RWPE2 (cell line): ENCODE data around the gene ZNF280D.

Experiments
- ATAC-seq: fragments of 200-7000 bp; cut with Tn5 transposase; 3 replicates; pipeline ENCODE4 v1.9.1; 2021; ENCODE audit warnings: low read depth
- DNase-seq: peaks from one replicate; pipeline ENCODE4 v3.0.0-alpha.2; 2020; ENCODE audit warnings: low spot score
- H3K27ac ChIP-seq: fragments of 450-650 bp; 2 replicates; pipeline ENCODE4 v1.5.1; 2017; ENCODE audit warnings: mild to moderate bottlenecking; ENCODE audit not compliant: poor library complexity, severe bottlenecking
- H3K27me3 ChIP-seq: fragments of 250-450 bp; sonication (Bioruptor Pico); 2 replicates; pipeline ENCODE4 v1.5.1; 2021; ENCODE audit warnings: mild to moderate bottlenecking, moderate library complexity; ENCODE audit not compliant: insufficient read depth, poor library complexity, severe bottlenecking
- H3K36me3 ChIP-seq: fragments of 250-450 bp; sonication (Bioruptor Pico); 2 replicates; pipeline ENCODE4 v1.5.1; 2020; ENCODE audit warnings: low read depth, mild to moderate bottlenecking, moderate library complexity
- H3K4me1 ChIP-seq: fragments of 250-450 bp; sonication (Bioruptor Pico); 2 replicates; pipeline ENCODE4 v1.5.1; 2021; ENCODE audit warnings: mild to moderate bottlenecking, moderate library complexity; ENCODE audit not compliant: insufficient read depth, poor library complexity, severe bottlenecking
- H3K4me3 ChIP-seq: fragments of 250-450 bp; sonication (Bioruptor Pico); 2 replicates; pipeline ENCODE4 v1.5.1; 2021; ENCODE audit warnings: mild to moderate bottlenecking, moderate library complexity; ENCODE audit not compliant: severe bottlenecking
- H3K9me3 ChIP-seq: fragments of 250-450 bp; sonication (Bioruptor Pico); 2 replicates; pipeline ENCODE4 v1.5.1; 2021; ENCODE audit warnings: mild to moderate bottlenecking, moderate library complexity; ENCODE audit not compliant: severe bottlenecking
- CTCF ChIP-seq: fragments of 450-650 bp; IDR thresholded peaks from one replicate; pipeline ENCODE4 v1.5.1; 2017; ENCODE audit warnings: mild to moderate bottlenecking, moderate library complexity; ENCODE audit not compliant: poor library complexity, severe bottlenecking

Gene ZNF280D

GRCh38 chr15:56763141-56763895 lies 30.0 kb upstream of the ZNF280D start:
- TF ChIP-seq CTCF: no peak
- Histone ChIP-seq H3K4me3 (no peak overlapping the region), H3K27ac (no peak overlapping the region), H3K27me3 (no peaks in the 10 kb centered on the region), H3K4me1 (peaks cover 25% of the 10 kb centered on the region), H3K36me3 (no peaks in the 10 kb centered on the region), H3K9me3 (no peaks in the 10 kb centered on the region)
- no peak for DNase-seq
- no peak for ATAC-seq

DNA sequence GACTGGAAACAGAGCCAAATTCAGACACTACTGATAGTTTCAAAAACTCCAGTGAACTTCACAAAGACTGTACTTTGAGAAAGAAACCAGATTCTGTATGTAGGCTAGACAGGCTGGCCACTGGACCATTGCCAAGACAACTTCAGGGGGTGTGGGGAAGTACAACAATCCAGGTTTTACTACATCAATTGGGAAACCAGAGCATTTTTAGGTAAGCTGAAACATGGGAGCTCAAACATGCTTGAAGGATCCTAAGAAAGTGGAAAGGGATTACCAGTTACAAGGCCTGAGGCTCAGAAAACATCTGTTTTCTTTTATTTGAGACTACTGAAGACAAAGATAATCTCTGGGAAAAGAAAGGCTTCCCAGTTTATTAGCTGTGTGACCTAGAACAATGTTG lies 26.9 kb upstream of the ZNF280D start:
- DNase-seq (no peak), ATAC-seq (peak; percentile 38; the same call in 2 of the 3 replicates)
- Histone ChIP-seq H3K27ac (peak overlapping the region; percentile 44), H3K36me3 (no peaks in the 10 kb centered on the region), H3K27me3 (no peaks in the 10 kb centered on the region), H3K4me3 (no peak overlapping the region), H3K9me3 (no peaks in the 10 kb centered on the region), H3K4me1 (peaks cover 25% of the 10 kb centered on the region)
- TF ChIP-seq CTCF: no peak

DNA sequence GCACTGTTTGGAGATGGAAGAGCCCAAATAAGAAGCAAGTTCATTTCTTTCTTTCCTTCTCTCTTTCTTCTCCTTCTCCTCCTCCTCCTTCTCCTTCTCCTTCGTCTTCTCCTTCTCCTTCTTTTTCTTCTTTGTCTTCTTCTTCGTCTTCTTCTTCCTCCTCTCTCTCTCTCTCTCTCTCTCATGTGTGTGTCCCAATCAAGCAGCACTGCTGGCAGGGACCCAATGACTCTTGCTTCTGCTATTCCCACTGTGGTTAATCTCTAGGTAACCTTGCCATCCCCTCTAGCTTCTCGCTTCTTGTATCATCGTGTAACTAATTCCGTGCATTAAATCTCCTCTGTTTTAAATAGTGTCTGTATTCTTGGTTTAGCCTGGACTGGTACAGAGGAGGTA lies 26.1 kb upstream of the ZNF280D start:
- no peak for TF ChIP-seq CTCF
- DNase-seq (peak; percentile 77), ATAC-seq (peak; percentile 61)
- H3K27me3 ChIP-seq: no peaks in the 10 kb centered on the region
- peak overlapping the region; percentile 44 for H3K27ac ChIP-seq
- peaks cover 25% of the 10 kb centered on the region for H3K4me1 ChIP-seq
- no peaks in the 10 kb centered on the region for H3K9me3 ChIP-seq
- H3K4me3 ChIP-seq: no peak overlapping the region
- no peaks in the 10 kb centered on the region for H3K36me3 ChIP-seq

DNA sequence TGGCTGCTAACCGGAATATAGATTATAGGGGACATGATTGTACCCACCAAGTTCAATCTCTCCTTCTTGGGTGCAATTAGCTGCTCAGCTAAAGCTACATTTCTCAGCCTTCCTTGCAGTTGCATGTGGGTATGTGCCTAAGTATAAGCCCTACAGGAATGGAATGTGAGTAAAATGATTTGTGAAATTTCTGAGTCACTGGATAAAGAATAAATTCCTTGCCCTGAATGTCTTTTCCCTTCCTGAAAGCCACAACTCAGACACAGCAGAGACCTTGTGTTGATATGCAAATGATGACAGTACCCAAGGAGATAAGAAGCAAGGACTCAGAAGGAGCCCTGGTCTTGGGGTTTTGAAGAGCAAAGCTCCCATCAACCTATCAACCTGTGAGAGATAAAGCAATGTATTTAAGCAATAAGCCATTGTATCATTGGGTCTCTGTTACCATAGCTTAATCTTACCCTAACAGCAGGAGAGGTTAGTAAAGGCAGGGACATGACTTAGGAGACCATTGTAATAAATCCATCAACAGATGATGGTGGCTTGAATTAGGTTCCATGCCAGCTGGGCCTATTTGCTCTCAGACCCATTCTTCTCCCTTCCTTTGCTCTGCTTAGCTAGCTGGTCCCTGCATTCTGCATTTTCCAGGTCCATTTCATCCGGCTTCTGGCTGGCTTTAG lies 25.6 kb upstream of the ZNF280D start:
- ATAC-seq (peak; percentile 84), DNase-seq (no peak)
- peaks cover 24% of the 10 kb centered on the region for H3K4me1 ChIP-seq
- no peaks in the 10 kb centered on the region for H3K27me3 ChIP-seq
- no peaks in the 10 kb centered on the region for H3K9me3 ChIP-seq
- H3K4me3 ChIP-seq: no peak overlapping the region
- peak overlapping the region; percentile 44 for H3K27ac ChIP-seq
- H3K36me3 ChIP-seq: no peaks in the 10 kb centered on the region
- no peak for TF ChIP-seq CTCF

GRCh38 chr15:56757875-56758274 lies 24.6 kb upstream of the ZNF280D start:
- Histone ChIP-seq H3K4me1 (peaks cover 19% of the 10 kb centered on the region), H3K27me3 (no peaks in the 10 kb centered on the region), H3K4me3 (no peak overlapping the region), H3K27ac (no peak overlapping the region), H3K36me3 (no peaks in the 10 kb centered on the region), H3K9me3 (no peaks in the 10 kb centered on the region)
- no peak for TF ChIP-seq CTCF
- DNase-seq (no peak), ATAC-seq (no peak)
